Activated T-helper 17 cell treated with anti-CD3 and anti-CD28 coated beads, Interleukin-2, amount 50 U/mL, for 72 hours (primary cell): ENCODE measurements around the gene ERFL. TPM values are rescaled to one million over a fixed set of nuclear protein-coding genes. Genes with fewer than 3 reads are reported as not detected.

Experiments
- ATAC-seq: fragments of 150-1000 bp; cut with Tn5 transposase; replicated peaks from 2 replicates; pipeline ENCODE4 v1.10.0; 2021; ENCODE audit warnings: mild to moderate bottlenecking, moderate library complexity
- H3K27ac Mint-ChIP-seq: one replicate; pipeline ENCODE4 v1.8.0; 2022; ENCODE audit warnings: mixed read lengths
- H3K27me3 Mint-ChIP-seq: one replicate; pipeline ENCODE4 v1.8.0; 2022; ENCODE audit warnings: mixed read lengths
- H3K36me3 Mint-ChIP-seq: one replicate; pipeline ENCODE4 v1.8.0; 2022; ENCODE audit warnings: low read depth, mild to moderate bottlenecking, mixed read lengths
- H3K4me1 Mint-ChIP-seq: one replicate; pipeline ENCODE4 v1.8.0; 2022; ENCODE audit warnings: mixed read lengths
- H3K4me3 Mint-ChIP-seq: one replicate; pipeline ENCODE4 v1.8.0; 2022; ENCODE audit warnings: mild to moderate bottlenecking, mixed read lengths
- H3K9me3 Mint-ChIP-seq: one replicate; pipeline ENCODE4 v1.8.0; 2022; ENCODE audit warnings: mixed read lengths
- total RNA-seq, 2 donors: library from RNA; stranded (reverse); gene quantifications; one replicate each; pipeline ENCODE4 v1.2.3, GENCODE V29; 2022

ERFL gene
- total RNA-seq = 1 to 10 TPM in 1 of 2 donors, under 1 TPM in 1; 0.89 to 2.1 TPM

DNA sequence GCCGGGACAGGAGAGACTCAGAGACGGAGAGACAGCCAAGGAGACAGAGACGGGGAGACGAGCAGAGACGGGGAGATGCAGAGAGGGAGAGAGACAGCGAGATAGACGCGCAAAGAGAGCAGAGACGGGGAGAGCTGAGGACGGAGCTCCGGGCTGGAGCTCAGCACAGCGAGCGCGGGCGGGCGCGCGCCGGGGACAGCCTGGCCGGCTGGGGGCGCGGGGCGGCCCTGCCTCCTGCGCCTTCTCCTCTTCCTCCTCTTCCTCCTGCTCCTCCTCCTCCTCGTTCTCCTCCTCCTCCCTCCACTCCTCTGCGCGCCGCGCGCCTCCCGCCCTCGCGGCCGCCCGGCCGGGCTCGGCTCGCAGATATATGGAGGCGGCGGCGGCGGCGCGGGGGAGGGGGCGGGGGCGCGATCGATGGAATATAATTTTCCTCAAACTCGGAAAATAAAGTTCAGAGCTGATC is at the start of gene ERFL:
Gene ERFL (minus strand): TSS at position 229 of the 463 bp plus-strand sequence. CDS start 15,530 bp downstream, outside the sequence.
- H3K36me3 Mint-ChIP-seq = no peaks in the 10 kb centered on the region

GRCh38 chr19:41977916-41978315 is 49.7 kb upstream of the ERFL start:
- H3K27me3 Mint-ChIP-seq = no peaks in the 10 kb centered on the region
- H3K27ac Mint-ChIP-seq = no peak overlapping the region

More for the DNA sequence above, at the start of gene ERFL:
- Mint-ChIP-seq H3K4me1 (peaks cover 11% of the 10 kb centered on the region), H3K27me3 (peaks cover 5% of the 10 kb centered on the region), H3K4me3 (no peak within 1 kb of the TSS), H3K9me3 (no peaks in the 10 kb centered on the region), H3K27ac (peak within 1 kb of the TSS; percentile 79)
- ATAC-seq = peak; percentile 68

DNA sequence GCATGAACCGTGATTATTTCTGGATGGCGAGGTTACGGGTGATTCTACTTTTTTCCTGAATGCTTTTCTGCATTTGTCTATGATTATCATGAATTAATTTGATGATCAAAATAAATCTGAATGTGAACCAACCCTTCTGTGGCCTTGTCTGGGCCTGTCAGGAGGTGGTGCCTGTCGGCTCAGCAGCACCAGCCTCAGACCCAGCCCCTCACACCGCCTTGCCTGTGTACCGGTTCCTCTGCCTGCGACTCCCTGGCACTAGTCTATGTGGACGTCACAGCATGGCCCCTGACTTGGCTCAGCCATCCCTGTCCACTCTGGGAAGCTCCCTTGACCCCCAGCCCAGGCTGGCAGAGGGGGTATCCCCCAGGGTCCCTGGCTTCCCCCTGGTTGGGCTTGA is 46.4 kb upstream of the ERFL start:
- Mint-ChIP-seq H3K4me3 (no peak overlapping the region), H3K27ac (no peak overlapping the region), H3K4me1 (no peaks in the 10 kb centered on the region), H3K27me3 (no peaks in the 10 kb centered on the region), H3K36me3 (no peaks in the 10 kb centered on the region), H3K9me3 (no peaks in the 10 kb centered on the region)
- no peak for ATAC-seq

More at GRCh38 chr19:41977916-41978315, 49.7 kb upstream of the ERFL start:
- H3K36me3 Mint-ChIP-seq = no peaks in the 10 kb centered on the region
- no peaks in the 10 kb centered on the region for H3K4me1 Mint-ChIP-seq
- H3K4me3 Mint-ChIP-seq = no peak overlapping the region
- ATAC-seq = no peak
- no peaks in the 10 kb centered on the region for H3K9me3 Mint-ChIP-seq

DNA sequence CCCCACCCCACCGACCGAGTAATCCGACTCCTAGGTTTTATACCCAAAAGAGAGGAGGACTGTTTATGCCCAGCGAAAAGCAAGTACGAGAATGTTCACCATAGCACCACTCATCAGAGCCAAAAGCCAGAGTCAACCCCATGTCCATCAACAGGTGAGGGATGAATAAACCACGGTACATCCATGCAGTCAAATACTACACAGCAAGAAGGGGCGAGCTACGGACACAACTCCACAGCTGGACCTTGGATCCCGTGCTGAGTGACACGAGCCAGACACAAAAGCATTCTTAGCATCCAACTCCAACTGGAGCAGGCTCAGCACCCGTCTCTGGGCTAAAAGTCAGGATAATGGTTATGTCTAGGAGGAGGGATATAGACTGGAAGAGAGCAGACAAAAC is 43.1 kb upstream of the ERFL start:
- Mint-ChIP-seq H3K27me3 (no peaks in the 10 kb centered on the region), H3K4me1 (no peaks in the 10 kb centered on the region), H3K36me3 (no peaks in the 10 kb centered on the region), H3K27ac (no peak overlapping the region), H3K9me3 (no peaks in the 10 kb centered on the region), H3K4me3 (no peak overlapping the region)
- ATAC-seq = no peak

DNA sequence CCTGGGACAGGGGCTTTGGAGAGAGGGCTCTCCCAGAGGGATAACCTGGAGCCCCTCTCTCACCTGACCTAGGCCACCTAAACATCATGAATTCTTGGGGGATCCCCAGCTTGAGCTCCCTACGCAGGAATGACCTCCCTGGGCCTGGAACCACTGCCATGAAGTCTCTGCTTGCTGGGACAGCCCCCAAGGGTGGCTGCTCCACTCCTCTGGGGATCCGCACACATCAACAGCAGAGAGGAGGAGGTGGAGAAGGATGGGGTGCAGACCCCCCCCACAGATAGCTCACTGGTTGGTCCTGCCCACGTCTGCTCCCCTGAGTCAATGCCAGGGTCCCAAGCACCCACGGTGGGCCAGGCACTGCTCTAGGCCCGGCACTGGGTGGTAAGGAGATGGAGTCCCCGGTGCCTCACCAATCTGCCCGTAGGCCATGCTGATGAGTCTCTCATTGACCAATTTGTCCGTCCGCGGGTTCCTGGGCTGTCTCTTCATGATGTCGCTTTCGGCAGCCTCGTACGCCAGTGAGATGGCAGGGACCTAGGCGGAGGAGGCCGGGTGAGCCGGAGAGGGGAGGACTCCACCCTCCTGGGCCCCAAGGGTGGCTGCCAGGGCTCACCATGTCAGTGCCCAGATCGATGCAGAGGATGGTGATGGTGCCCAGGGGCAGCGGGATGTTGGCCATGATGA is 41.7 kb upstream of the ERFL start:
- H3K4me1 Mint-ChIP-seq = no peaks in the 10 kb centered on the region
- H3K4me3 Mint-ChIP-seq = no peak overlapping the region
- no peak for ATAC-seq
- no peaks in the 10 kb centered on the region for H3K9me3 Mint-ChIP-seq
- H3K27me3 Mint-ChIP-seq = no peaks in the 10 kb centered on the region
- no peaks in the 10 kb centered on the region for H3K36me3 Mint-ChIP-seq
- no peak overlapping the region for H3K27ac Mint-ChIP-seq

DNA sequence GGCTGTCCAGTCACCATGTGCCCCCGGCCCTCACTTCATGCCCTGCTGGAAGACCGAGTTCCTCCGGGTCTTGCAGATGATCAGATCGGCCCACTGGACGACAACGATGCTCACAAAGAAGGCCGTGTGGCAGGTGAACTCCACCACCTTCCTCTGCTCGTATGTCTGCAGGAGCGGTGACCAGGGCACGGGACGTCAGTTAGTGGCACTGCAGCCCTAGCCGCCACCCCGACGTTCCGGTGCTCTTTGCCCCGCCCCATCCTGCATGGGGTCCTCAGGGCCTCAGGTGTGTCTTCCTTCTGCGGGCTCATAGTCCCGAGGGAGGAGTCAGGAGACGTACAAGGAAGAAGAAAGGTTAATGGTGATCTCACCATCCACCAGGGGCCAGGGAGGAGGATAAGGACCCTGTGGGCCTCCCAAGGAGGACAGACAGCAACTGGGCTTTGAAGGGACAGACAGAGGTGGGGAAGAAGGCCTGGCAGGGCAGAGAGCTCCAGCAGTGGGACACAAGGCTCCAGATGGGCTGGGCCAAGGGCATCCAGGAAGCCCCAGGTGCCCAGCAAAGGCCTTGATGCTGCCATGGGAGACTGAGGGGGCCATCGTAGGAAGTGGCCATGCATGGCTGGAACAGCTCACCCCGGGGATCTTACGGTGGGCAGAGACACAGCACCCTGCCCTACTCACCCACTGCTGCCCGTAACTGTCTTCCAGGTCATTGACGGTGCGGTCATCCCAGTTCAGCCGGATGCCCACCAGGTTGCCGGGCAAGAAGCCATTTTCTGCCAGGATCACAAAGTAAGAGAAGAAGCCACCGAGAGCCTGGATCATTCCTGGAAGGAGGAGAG is 40.7 kb upstream of the ERFL start:
- Mint-ChIP-seq H3K27ac (no peak overlapping the region), H3K36me3 (no peaks in the 10 kb centered on the region), H3K4me1 (no peaks in the 10 kb centered on the region), H3K9me3 (no peaks in the 10 kb centered on the region), H3K27me3 (no peaks in the 10 kb centered on the region), H3K4me3 (no peak overlapping the region)
- no peak for ATAC-seq

- Mint-ChIP-seq H3K27me3 (no peaks in the 10 kb centered on the region), H3K4me1 (no peaks in the 10 kb centered on the region), H3K27ac (no peak overlapping the region), H3K9me3 (no peaks in the 10 kb centered on the region), H3K4me3 (no peak overlapping the region), H3K36me3 (no peaks in the 10 kb centered on the region)
- ATAC-seq = no peak
Measured at GRCh38 chr19:41967054-41967783, 39.0 kb upstream of the ERFL start.

DNA sequence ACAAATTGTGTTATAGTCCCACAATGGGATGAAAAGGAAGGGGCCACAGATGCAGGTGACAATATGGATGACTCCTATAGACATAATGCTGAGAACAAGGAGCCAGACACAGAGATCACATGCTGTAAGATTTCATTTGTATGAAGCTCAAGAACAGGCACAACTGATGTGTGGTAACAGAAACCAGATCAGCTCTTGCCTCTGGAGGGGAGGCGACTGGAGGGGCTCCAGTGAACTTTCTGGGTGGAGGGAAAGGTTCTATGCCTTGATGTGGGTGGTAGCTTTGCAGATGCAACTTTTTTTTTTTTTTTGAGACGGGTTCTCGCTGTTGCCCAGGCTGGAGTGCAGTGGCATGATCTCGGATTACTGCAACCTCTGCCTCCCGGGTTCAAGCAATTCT is 36.9 kb upstream of the ERFL start:
- no peaks in the 10 kb centered on the region for H3K36me3 Mint-ChIP-seq
- H3K4me3 Mint-ChIP-seq = no peak overlapping the region
- no peak for ATAC-seq
- no peaks in the 10 kb centered on the region for H3K4me1 Mint-ChIP-seq
- no peaks in the 10 kb centered on the region for H3K27me3 Mint-ChIP-seq
- H3K27ac Mint-ChIP-seq = no peak overlapping the region
- H3K9me3 Mint-ChIP-seq = no peaks in the 10 kb centered on the region

GRCh38 chr19:41960973-41961372 is 32.7 kb upstream of the ERFL start:
- no peak for ATAC-seq
- Mint-ChIP-seq H3K27me3 (no peaks in the 10 kb centered on the region), H3K9me3 (no peaks in the 10 kb centered on the region), H3K27ac (no peak overlapping the region), H3K36me3 (peaks cover 8% of the 10 kb centered on the region), H3K4me3 (no peak overlapping the region), H3K4me1 (peaks cover 16% of the 10 kb centered on the region)

DNA sequence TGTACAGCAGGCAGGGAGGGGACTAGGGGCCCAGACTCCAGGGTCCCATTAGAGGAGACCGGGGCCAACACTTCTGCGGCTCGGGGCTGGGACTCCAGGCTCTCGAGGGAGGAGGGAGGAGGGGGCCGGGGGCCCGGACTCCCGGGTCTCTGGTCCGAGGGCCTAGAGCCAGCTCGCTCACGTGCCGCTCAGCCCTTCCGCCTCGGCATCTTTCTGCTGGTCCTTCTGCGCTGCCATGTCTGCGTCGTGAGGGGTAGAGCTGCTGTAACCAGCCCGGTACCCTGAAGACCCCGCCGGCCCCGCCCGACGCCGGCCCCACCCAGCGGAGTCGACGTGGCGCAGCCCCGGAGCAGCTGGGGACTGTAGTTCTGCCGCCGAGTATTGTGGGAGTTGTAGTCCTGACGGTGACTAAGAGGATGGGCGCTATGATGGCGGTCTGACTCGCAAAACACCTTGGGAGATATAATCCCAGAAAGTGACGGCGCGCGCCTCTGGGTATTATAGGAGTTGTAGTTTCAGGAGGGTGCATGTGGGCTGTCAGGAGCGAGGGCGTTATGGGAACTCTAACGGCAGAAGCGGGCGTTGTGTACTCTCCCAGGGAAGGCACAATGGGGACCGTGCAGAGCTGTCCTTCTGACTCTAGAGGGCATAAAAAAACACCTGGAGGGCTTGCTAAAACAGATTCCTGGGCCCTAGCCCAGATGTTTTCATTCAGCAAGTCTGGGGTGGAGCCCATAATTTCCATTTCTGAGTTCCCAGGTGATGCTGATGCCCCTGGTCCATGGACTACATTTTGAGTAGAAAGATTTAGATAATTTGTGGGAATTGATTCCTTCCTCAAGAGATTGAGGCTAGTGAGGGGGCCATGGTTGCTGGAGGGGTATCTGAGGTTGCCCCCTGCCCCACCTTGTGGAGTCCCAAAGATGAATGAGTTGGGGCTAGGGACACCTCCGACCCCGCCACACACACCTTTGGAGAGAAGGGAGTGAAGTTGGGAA is 31.1 kb upstream of the ERFL start, which contains the start of gene RABAC1:
Gene RABAC1 (minus strand): TSS at position 266 of the 998 bp plus-strand sequence. CDS start 29 bp downstream, at position 237.
- Mint-ChIP-seq H3K36me3 (peaks cover 8% of the 10 kb centered on the region), H3K27me3 (no peaks in the 10 kb centered on the region), H3K4me3 (peak within 1 kb of the TSS; percentile 85), H3K4me1 (peaks cover 16% of the 10 kb centered on the region), H3K9me3 (no peaks in the 10 kb centered on the region), H3K27ac (peak within 1 kb of the TSS; percentile 78)
- peak; percentile 92 for ATAC-seq

- peak; percentile 81 for ATAC-seq
- Mint-ChIP-seq H3K4me1 (peaks cover 16% of the 10 kb centered on the region), H3K27me3 (no peaks in the 10 kb centered on the region), H3K4me3 (peak overlapping the region; percentile 85), H3K36me3 (peaks cover 8% of the 10 kb centered on the region), H3K27ac (peak overlapping the region; percentile 64), H3K9me3 (no peaks in the 10 kb centered on the region)
Measured at GRCh38 chr19:41958367-41959055, 30.3 kb upstream of the ERFL start.

GRCh38 chr19:41957838-41958366 is 29.7 kb upstream of the ERFL start:
- ATAC-seq = peak; percentile 40
- Mint-ChIP-seq H3K4me3 (peak overlapping the region; percentile 85), H3K36me3 (peaks cover 8% of the 10 kb centered on the region), H3K27ac (peak overlapping the region; percentile 64), H3K4me1 (peaks cover 16% of the 10 kb centered on the region), H3K9me3 (no peaks in the 10 kb centered on the region), H3K27me3 (no peaks in the 10 kb centered on the region)
